C4-2B (cell line): ENCODE data around the gene UGT1A4.

ENCODE experiments used
- H3K27ac ChIP-seq: fragments of 450-650 bp; 2 replicates; pipeline ENCODE4 v1.5.1; 2017
- ZFX ChIP-seq: fragments of 450-650 bp; IDR thresholded peaks from 2 replicates; pipeline ENCODE4 v1.6.1; 2017
- TF ChIP-seq, protein P1 (sequence below): fragments of 450-650 bp; conservative IDR thresholded peaks from 2 replicates; pipeline ENCODE4 v1.5.1; 2017; ENCODE audit warnings: mild to moderate bottlenecking

UGT1A4 gene

DNA sequence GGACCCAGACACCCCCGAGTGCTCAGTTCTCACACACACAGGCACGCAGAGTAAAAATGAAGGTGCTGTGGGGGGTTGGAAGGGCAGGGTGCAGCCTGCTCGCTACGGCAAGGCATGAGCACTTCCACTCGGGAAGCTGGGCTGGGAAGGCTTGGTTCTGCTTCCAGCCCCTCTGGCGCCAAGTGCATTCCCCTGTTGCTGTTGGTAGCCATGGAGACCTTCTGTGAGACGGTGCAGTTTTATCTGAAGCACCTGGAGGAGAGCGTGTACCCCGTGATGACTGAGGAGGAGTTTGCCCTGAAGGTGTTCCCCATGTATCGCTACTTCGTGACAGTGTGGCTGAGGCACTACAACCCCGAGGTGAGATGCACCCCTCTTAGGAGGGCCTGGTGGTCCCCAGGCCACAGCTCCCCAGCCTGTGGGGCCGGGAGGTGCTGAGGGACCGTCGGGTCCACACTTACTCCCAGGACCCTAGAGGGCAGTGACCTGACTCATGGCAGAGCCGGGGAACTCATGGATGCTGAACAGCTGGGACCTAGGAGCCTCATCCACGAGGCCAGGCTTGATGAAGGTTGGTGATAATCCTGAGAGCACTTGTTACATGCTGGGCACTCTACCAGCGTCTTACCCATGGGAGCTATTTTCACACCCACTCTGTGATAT lies 75.1 kb downstream of the UGT1A4 start:
- H3K27ac ChIP-seq, result no peak overlapping the region
- TF ChIP-seq, protein P1, sequence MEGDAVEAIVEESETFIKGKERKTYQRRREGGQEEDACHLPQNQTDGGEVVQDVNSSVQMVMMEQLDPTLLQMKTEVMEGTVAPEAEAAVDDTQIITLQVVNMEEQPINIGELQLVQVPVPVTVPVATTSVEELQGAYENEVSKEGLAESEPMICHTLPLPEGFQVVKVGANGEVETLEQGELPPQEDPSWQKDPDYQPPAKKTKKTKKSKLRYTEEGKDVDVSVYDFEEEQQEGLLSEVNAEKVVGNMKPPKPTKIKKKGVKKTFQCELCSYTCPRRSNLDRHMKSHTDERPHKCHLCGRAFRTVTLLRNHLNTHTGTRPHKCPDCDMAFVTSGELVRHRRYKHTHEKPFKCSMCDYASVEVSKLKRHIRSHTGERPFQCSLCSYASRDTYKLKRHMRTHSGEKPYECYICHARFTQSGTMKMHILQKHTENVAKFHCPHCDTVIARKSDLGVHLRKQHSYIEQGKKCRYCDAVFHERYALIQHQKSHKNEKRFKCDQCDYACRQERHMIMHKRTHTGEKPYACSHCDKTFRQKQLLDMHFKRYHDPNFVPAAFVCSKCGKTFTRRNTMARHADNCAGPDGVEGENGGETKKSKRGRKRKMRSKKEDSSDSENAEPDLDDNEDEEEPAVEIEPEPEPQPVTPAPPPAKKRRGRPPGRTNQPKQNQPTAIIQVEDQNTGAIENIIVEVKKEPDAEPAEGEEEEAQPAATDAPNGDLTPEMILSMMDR, result no peak

DNA sequence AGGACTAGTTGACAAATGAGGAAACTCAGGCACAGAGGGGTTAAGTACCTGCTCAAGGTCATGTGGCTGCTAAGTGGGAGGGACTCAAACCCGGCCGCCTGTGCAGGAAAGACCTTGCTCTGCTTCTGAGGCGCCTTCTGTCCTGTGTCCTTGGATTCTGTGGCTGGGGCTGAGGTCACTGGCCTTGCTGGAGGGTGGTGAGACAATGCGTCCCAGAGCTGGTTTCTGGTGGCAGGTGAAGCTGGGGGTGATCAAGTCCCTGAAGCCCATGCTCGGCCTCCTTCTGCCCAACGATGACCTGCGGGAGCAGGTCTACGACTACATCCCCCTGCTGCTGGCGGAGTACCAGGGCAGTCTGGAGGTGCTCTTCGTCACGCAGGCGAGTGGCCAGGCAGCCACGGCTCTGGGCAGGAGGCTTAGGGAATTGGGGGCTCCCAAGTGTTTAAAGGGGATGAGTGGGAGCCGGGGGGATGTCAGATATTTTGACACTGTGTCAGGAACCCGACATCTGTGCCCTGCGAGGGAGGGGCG lies 75.7 kb downstream of the UGT1A4 start:
- H3K27ac ChIP-seq, result no peak overlapping the region
- no peak for TF ChIP-seq ZFX
- TF ChIP-seq, protein P1, result no peak

DNA sequence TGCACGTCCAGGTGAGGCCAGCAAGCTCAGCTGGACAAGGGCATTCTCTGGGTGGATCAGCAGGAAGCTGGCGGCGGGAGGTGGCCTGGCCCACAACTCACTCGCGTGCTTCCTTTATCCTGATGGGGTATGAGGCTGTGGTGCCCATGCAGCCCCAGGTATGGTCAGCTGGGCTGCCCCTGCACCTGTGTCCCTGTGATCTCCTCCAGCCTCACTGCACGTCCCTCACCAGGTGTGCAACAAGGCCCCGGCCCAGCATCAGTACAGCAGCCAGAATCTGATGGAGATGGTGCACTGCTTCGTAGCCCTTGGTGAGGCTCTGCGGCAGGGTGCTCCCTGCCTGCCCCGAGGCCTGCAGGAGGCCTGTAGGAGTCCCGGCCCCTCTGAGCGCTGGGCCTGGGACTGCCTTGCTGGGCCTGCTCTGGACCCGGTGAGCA lies 77.2 kb downstream of the UGT1A4 start:
- TF ChIP-seq ZFX, result no peak
- TF ChIP-seq, protein P1, result no peak
- no peak overlapping the region for H3K27ac ChIP-seq

DNA sequence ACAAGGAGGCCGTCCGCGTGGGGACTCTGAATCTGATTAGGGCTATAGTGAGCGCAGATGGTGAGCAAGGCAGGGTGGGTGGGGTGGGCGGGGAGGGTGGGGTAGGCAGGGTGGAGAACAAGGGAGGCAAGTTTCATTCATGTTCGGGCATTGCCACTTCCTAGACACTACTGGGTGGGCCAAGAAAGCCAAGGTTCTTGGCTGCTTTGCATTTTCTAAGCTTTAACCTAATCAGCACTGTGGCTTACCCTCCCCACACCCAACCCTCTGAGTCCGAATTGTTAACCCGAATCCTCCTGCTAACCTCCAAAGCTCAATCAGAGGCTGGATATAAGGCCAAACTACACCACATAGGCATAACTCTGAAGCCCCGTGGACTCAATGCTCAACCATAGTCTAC lies 77.7 kb downstream of the UGT1A4 start:
- TF ChIP-seq, protein P1, result no peak
- TF ChIP-seq ZFX, result no peak
- H3K27ac ChIP-seq, result no peak overlapping the region

DNA sequence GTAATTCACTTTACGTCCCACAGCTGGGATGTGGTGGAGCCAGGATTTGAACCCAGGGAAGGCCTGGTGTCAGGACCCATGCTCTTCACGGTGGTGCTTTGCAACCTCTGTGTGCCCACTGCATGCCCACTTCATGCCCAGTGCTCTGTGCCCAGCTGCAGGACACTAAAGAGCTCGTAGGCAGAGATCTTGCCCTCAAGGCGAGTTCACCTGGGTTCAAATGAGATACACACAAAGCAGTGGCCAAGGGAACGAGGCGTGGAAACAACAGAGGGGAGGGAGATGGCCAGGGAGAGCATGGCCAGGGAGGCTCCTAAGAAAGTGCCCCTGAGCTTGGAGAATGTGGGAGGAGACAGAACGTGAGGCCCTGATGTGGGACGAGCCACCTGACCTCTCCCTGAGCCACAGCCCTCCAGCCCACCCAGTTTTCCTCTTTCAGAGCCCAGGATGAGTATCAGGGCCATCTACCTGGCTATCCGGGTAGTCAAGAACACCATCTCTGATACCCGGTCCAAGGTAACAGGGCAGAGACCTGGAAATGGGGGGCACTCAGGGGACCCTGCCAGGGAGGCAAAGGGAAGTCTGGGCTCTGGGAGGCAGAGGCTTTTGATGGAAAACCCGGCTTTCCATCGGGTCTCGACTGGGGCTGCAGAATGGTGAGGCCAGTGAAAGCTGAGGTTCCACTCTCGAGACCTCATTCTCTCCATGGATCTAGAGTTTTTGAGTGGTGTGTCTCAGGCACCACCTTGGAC lies 80.0 kb downstream of the UGT1A4 start:
- no peak overlapping the region for H3K27ac ChIP-seq
- TF ChIP-seq ZFX, result no peak
- TF ChIP-seq, protein P1, result no peak

DNA sequence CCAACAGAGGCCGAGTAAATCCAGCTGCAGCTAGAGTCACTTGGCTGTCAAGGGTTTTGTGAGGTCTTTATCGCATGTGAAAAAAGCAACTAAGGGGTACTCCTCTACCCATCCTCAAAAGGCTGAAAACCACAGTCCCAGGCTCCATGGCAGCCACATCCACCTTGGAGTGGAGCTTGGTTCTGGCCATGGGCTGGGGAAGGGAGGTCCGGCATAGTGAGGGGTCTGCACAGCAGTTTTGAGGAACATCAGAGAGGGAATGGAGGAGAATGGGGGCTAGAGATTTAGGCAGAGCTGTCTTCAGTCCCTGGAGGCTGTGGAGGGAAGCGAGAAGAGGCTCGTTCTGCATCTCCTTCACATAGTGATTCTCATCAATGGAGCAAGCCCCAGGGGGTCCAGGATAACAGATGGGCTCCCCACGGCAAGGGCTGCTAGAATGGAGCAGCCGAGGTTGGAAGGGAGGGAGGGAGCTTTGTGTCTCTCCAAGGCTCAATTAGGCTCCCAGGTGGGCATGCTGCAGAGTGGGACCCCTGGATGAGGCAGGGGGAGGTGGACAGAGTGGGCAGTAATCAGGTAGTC lies 80.6 kb downstream of the UGT1A4 start:
- no peak overlapping the region for H3K27ac ChIP-seq
- TF ChIP-seq, protein P1, result no peak
- no peak for TF ChIP-seq ZFX

DNA sequence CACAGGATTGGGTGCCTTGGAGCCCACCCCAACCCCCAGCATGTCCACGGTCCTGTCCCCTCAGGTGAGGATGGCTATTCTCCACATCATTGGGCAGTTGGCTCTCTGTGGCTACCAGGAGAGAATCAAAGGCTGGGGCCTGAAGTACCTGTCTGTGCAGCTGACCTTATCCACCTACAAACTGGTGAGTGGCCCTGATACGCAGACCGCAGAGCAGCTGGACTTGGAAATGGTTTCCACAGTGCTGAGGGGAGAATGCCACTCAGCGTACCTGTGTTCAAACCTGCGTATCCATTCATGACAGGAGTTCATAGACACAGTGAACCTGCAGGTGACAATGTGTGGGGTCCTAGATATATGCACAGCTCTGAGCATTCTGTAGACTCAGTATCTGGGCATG lies 81.2 kb downstream of the UGT1A4 start:
- TF ChIP-seq, protein P1, result no peak
- TF ChIP-seq ZFX, result no peak
- H3K27ac ChIP-seq, result no peak overlapping the region
